Stimulated activated CD8-positive, alpha-beta memory T cell treated with anti-CD3 and anti-CD28 coated beads, Interleukin-7, amount 100 ng/mL, for 48 hours (primary cell): ENCODE measurements around the gene SLC48A1.
A peak's percentile ranks its signal among the peaks of the same experiment; 100 is the strongest.

Experiments used
- DNase-seq, 2 donors: peaks; one replicate each; pipeline ENCODE4 v3.0.0-alpha.2; 2020; ENCODE audit warnings: low read depth in 1 of 2; ENCODE audit errors: extremely low read depth in 1 of 2

The SLC48A1 gene

DNA sequence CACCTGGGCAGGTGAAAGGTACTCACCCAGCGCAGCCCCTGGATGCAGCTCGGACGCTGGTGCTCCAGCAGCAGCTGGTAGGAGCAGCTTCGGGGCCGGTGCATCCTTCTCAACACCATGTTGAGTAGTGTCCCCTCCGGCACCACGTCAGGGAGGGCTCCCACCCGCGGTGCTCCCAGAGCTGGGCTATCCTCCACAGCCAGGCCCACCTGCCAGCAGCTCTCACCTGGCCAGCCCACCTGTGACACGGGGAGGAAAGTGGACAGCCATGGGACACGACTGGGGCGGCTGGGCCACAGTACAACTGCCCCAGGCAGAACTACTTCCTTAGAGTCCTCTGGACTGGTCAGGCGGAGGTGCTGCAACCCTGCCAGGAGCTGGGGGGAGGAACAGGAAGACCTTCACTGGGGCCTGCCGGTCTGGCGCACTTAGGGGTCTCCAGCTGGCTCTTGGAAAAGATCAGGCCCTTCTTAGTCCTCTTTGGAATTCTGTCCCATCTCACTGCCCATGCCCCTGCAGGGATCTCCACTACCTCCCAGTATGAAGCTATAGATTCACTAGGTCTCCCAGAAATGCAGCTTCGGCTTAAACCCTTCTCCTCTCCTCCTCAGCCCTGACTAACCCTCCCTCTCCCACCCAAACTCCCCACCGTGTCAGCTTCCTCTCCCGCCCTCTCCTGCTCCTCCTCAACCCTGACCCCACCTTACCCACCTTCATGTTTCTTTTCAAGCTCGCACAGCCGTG is 15.0 kb upstream of the SLC48A1 start:
- no peak for DNase-seq

- no peak for DNase-seq
Measured at GRCh38 chr12:47758584-47758833, 14.5 kb upstream of the SLC48A1 start.

DNA sequence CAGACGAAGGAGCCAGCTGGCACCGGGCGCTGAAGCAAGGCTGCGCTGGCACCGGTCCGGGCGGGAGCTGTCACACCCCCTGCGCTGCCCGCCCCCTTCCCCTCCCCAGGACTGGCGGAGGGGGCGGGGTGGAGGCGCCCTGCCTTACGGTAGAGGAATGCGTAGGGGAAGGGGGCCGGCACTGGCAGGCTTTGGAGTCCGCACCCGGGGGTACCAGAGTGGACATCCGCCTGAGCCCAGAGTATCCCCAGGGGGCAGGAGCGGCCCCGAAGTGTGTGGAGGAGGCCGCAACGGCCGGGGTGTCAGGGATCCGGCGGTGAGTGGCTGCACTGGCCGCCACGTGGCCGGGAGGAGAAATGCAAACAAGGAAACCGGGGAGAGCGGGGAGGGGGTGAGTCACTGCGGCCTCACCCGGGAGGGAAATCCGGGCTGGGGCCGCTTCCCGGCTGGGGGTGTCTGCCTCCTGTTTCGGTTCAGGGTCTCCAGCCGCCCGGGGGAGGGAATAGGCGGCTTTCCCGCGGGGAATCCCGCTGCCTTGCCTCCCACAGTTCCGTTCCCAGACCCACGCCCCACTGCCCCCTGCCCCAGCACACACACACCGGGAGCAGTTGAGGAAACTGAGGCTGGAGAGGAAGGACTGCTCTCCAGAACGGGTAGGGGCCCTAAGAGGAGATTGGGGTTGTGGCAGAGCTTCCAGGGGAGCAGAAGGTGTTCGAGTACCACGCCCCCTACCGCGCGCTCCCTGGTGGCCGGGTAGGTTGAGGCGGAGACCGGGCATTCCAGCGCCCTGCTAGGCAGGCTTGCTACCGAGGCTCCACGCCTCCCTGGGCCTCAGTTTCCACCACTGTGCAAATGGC is 14.0 kb upstream of the SLC48A1 start, which contains the start of gene RAPGEF3:
RAPGEF3 (minus strand) TSS at position 47 of the 857 bp plus-strand sequence. CDS start 324 bp downstream, outside the sequence.
- peak in 1 of 2 donors; percentile 53 for DNase-seq

GRCh38 chr12:47762850-47763465 is 10.1 kb upstream of the SLC48A1 start:
- DNase-seq, result no peak

DNA sequence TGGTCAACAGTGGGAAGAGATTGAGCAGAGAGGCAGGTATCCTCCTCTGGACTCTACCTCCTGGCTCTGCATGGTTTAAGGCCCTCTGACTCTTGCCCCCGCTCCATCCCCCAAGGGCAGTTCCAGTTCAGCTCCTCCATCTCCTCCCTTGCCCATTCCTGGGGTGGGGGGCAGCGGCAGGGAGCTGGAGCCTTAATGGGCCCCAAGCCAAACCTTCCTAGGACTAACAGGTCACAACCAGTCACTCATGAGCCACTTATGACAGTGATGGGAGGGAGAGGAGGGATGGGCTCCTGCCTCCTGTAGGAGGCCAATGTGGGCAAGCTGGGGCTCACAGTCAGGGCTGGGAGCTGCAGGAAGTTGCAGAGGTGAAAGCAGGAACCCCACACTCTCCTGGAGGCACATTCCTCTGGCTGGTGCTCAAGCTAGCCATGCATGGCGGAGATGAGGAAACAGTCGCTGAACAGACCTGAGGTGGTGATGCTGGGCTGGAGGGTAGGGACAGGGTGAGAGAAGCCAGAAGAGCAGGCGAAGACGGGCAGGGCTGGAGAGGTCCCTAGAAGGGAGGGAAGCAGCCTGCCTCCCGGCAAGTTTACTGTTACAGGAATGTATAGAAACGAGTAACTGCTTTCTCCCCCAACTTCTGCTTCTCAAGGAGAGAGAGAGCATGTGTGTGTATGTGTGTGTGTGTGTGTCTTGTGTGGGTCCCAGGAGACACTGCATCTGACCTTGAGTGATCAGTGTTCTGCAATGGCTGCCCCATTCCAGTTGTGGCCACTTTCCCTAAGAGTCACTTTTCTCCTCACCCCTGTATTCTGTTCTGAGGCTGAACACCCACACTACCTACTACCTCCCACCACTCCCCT is 9.3 kb upstream of the SLC48A1 start:
- DNase-seq, result no peak

DNA sequence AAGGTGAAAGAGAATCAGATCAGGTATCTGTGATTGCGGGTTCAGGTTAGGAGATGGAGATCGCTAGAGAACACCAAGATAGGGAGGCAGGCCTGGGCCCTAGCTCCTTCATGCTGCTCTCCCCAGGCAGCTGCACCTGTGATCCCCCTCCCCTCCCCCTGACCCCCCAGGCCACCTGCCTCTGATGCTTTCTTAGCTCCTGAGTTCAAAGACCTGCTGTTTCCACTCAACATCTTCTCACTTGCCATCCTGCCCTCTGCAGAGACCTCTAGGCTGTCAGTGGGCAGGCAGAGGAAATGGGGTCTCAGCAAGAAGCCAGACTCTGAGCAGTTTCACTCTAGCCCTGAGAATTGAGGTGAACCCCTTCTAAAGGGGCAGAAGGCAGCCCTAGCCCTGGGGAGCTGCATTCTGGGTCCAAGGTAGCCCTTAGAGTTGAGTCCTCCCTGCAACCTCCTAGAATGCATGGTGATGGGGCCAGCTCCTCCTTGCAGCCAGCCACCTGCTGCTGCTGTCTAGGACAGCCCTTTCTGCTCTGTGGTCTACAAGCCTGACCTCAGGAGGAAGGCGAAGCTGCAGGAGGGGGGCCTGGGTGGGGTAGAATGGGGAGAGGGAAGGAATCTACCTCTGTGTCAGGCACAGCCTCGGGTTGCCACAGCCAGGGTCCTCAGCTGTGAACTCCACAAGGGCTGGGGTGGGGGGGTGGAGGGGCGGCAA is 6.4 kb upstream of the SLC48A1 start:
- no peak for DNase-seq

DNA sequence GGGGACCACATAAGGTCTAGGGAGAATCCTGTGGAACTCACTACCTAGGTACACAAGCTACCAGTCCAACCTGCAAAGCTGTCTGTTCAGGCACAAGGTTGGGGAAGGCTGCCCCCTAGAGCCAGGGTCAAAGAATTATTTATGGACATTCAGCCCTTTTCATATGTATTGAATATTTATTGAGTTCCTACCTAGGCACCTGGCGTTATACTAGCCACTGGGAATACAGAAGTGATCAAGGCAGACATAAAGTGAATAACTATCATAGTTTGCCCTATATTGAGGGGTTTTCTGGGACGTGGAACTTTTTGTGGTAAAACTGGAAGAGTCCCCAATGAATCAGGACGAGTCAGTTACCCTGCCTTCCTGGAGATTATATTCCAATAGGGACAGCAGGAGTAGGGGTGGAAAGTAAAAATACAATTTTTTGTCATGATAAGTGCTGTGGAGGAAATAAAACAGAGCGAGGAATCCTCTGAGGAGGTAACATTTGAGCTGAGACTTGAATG is 5.8 kb upstream of the SLC48A1 start:
- peak in 1 of 2 donors; percentile 43 for DNase-seq

GRCh38 chr12:47768323-47768811 is 4.7 kb upstream of the SLC48A1 start:
- no peak for DNase-seq

DNA sequence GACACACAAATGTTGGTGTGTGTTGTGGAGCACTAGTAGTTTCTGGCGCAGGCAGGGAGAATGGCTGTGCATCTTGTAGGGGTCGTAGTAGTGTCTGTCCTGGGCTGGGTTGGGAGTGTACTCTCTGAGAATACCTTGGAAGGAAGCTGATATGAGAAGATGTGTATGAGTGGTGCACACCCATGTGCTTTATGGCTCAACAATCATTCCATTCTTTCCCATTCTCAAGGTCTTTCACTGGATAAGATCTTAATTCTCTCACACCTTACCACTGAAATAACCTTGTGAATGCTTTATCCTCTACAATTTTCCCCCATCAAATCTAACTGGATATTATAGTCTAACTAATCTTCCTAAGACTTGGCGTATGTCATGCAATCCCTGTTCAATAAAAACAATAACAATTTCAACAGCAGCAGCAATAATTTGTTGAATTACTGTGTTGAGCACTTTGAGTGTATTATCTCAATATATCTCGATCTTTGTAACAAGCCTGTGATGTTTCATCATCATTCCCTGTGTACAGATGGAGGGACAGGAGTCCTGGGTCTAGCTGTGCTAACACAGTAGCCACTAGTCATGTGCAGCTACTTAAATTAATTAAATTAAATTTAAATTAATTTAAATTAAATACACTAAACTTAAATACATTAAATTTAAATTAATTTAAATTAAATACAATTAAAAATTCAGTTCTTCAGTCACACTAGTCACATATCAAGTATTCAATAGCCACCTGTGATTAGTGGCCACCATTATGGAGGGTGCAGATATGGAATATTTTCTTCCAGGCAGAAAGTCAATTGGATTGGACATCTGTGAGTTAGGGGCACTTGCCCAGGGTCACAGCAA is 3.6 kb upstream of the SLC48A1 start:
- no peak for DNase-seq

GRCh38 chr12:47770086-47770726 is 2.8 kb upstream of the SLC48A1 start:
- no peak for DNase-seq

GRCh38 chr12:47771304-47771703 is 1.7 kb upstream of the SLC48A1 start:
- DNase-seq, result no peak

DNA sequence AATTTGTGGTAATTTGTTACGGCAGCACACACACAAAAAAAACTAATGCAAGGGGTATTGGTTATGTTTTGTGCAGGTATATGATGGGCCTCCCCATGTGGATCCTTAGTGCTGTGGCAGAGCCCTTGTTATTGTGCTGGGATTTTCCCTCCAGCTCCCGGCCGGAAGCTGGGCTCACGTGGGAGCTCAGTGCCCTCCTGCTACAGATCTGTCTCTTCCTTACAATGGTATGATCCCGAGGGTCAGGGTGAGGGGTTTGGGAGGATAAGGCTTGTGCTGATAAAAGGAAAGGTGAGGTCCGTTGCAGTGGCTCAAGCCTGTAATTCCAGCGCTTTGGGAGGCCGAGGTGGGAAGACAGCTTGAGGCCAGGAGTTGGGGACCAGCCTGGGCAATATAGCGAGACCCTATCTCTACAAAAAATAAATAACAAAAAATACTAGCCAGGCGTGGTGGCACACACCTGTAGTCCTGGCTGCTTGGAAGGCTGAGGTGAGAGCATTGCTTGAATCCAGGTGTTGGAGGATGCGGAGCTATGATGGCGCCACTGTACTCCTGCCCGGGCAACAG is 861 bp upstream of the SLC48A1 start:
- no peak for DNase-seq

- DNase-seq, result no peak
Measured at GRCh38 chr12:47772738-47773061, 338 bp upstream of the SLC48A1 start.

DNA sequence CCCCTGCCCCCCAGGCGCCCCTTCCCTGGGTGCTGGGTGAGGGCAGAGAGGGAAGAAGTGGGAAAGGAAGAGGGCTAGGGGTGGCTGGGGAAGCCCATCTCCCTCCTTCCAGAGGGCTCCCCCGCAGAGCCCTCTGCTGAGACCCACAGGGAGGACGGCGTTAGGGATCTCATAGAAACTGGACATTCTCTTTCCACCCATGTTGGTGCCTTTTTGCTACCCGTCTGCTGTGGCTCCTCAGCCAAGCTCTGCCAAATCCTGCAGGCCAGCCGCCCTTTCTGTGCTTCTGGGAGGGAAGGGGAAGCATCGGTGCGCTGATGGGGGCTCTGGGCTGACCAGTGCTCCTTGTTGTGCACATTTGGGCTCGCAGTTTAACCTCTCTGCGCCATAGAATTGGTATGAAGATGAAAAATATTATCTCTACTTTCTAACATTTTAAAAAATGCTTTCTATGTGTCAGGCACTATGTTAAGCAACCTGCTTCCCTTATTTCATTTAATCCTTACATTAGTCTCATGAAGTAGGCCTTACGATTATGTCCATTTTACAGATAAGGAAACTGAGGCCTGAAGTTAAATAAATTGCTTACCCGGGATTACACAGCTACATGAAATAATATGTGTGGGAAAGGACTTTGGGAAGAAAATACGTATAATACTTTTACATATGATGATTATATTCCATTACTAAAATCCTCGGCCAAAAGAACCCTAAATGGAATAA is 981 bp downstream of the SLC48A1 start:
- no peak for DNase-seq

- no peak for DNase-seq
Measured at GRCh38 chr12:47774663-47775062, 1.6 kb downstream of the SLC48A1 start.

- DNase-seq, result no peak
Measured at GRCh38 chr12:47775100-47775911, 2.3 kb downstream of the SLC48A1 start.
